PFSK-1 (cell line): ENCODE data around the gene HYAL3.

ENCODE experiments used
- FOXP2 ChIP-seq: optimal IDR thresholded peaks from 2 replicates; pipeline ENCODE3; 2011; ENCODE audit warnings: borderline replicate concordance, control low read depth, inconsistent platforms; ENCODE audit not compliant: insufficient read depth; ENCODE audit errors: extremely low read length, extremely low read depth
- POLR2AphosphoS5 ChIP-seq: IDR thresholded peaks from 2 replicates; pipeline ENCODE4 v1.6.1; 2012; ENCODE audit warnings: low read depth, mild to moderate bottlenecking, control low read depth, low read length, moderate library complexity
- SIN3A ChIP-seq: IDR thresholded peaks from 2 replicates; pipeline ENCODE4 v1.6.1; 2012; ENCODE audit warnings: mild to moderate bottlenecking, low read length, moderate library complexity, borderline replicate concordance; ENCODE audit not compliant: insufficient read depth
- TAF1 ChIP-seq: IDR thresholded peaks from 2 replicates; pipeline ENCODE4 v1.6.1; 2012; ENCODE audit warnings: low read length, control low read depth, borderline replicate concordance; ENCODE audit not compliant: insufficient read depth
- TF ChIP-seq, protein P1 (sequence below), 2 experiments: IDR thresholded peaks; 2 replicates each; pipeline versions ENCODE4 v1.6.1 to v1.8.0; 2011 to 2012; ENCODE audit warnings: low read depth in 2 of 2, low read length in 2 of 2, control low read depth in 1 of 2, inconsistent platforms in 1 of 2, mild to moderate bottlenecking in 1 of 2, moderate library complexity in 1 of 2; ENCODE audit not compliant: insufficient read depth in 1 of 2

The HYAL3 gene

GRCh38 chr3:50255251-50255615 lies 44.0 kb downstream of the HYAL3 start:
- TF ChIP-seq TAF1 (no peak), POLR2AphosphoS5 (no peak)

DNA sequence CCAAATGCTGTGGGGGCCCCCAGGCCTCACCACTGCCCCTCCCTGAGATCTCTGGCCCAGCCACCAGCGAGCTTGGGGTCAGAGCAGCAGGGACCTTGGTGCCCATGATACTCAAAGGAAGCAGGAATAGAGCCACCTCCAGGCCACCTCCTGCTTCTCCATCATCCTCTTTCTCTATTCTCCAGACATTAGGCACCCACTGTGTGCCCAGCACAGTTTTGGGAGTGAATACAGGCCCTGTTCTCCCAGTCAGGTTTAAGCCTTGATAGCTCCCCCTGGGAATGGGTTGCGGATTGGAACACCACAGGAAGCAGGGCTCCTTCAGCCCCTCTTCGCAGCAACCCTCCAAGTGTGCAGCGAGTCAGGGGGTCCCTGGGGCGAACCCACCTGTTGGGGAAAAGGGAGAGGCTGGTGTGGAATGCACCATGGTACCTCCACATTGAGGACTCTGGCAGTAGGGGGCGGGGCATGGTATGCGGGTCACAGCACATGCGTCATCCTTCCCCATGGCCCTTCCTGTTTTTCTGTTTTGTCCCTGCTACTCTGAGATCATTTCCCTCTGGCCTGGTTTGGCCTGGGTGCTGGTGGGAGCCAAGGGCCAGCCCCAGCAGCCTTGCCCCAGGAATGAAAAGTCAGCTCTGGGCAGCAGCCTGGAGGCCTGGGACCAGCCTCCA lies 44.5 kb downstream of the HYAL3 start:
- TF ChIP-seq TAF1 (no peak), POLR2AphosphoS5 (no peak), SIN3A (no peak), FOXP2 (no peak)
- TF ChIP-seq, protein P1, sequence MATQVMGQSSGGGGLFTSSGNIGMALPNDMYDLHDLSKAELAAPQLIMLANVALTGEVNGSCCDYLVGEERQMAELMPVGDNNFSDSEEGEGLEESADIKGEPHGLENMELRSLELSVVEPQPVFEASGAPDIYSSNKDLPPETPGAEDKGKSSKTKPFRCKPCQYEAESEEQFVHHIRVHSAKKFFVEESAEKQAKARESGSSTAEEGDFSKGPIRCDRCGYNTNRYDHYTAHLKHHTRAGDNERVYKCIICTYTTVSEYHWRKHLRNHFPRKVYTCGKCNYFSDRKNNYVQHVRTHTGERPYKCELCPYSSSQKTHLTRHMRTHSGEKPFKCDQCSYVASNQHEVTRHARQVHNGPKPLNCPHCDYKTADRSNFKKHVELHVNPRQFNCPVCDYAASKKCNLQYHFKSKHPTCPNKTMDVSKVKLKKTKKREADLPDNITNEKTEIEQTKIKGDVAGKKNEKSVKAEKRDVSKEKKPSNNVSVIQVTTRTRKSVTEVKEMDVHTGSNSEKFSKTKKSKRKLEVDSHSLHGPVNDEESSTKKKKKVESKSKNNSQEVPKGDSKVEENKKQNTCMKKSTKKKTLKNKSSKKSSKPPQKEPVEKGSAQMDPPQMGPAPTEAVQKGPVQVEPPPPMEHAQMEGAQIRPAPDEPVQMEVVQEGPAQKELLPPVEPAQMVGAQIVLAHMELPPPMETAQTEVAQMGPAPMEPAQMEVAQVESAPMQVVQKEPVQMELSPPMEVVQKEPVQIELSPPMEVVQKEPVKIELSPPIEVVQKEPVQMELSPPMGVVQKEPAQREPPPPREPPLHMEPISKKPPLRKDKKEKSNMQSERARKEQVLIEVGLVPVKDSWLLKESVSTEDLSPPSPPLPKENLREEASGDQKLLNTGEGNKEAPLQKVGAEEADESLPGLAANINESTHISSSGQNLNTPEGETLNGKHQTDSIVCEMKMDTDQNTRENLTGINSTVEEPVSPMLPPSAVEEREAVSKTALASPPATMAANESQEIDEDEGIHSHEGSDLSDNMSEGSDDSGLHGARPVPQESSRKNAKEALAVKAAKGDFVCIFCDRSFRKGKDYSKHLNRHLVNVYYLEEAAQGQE (IDR thresholded peaks at IDR 0.05; ENCODE audit: insufficient read depth in 1 of 2, low read depth in 2 of 2, low read length in 2 of 2): no peak

DNA sequence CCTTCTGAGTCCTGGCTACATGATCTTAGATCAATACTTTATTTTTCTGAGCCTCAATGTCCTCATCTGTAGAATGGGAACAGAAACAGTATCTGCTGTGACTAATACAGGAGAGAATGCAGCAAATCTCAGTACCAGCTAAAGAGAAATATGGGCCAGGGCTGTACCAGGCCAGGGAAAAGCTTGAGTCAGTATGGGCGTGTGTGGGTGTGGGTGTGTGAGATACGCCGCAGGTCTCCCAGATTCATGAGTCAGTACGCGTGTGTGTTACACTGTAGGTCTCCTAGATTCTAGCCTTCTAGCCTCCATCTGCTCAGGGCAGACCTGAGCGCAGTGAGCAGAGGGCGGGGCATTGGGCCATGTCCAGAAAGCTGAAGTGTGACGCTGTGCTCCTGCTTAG lies 48.0 kb downstream of the HYAL3 start:
- TF ChIP-seq TAF1 (no peak), FOXP2 (no peak), POLR2AphosphoS5 (no peak), SIN3A (no peak)
- TF ChIP-seq, protein P1 (IDR thresholded peaks at IDR 0.05; ENCODE audit: insufficient read depth in 1 of 2, low read depth in 2 of 2, low read length in 2 of 2): no peak

DNA sequence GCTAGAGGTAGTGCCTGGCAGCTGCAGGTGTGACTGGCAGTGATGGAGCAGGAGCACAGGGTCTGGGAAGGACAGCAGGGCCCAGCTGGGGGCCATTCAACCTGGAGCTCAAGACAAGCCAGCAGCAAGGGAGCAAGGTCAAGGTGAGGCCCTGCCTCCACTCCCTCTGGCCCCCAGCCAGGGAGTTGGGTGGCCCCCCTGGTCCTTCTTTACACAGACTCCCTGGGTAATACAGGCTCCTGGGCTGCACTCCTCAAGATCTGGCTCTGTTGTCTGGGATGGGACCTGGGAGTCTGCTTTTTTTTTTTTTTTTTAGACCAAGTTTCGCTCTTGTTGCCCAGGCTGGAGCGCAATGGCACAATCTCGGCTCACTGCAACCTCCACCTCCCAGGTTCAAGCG lies 48.7 kb downstream of the HYAL3 start:
- TF ChIP-seq, protein P1 (IDR thresholded peaks at IDR 0.05; ENCODE audit: insufficient read depth in 1 of 2, low read depth in 2 of 2, low read length in 2 of 2): no peak
- no peak for TF ChIP-seq FOXP2
- no peak for TF ChIP-seq TAF1
- no peak for TF ChIP-seq SIN3A
- TF ChIP-seq POLR2AphosphoS5: no peak

DNA sequence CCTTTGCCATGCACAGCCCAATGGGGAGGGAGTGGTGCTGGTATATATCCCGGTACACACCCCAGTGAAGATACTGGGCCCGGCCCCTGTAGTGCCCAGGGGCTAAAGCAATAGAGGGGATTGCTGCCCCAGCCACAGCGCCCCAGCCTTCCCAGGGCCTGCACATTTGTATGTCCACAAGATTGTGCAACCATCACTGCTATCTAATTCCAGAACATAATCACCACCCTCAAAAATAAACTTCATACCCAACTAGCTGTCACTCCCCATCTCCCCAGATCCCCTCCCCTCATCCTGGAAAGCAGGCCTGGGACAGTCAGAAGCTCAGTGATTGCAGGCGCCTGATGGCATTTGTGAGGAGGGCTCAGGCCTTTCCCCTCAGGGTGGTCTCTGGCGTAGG lies 49.7 kb downstream of the HYAL3 start:
- TF ChIP-seq SIN3A (no peak), FOXP2 (no peak), POLR2AphosphoS5 (no peak), TAF1 (no peak)
- TF ChIP-seq, protein P1 (IDR thresholded peaks at IDR 0.05; ENCODE audit: insufficient read depth in 1 of 2, low read depth in 2 of 2, low read length in 2 of 2): no peak
